ENCODE results near the gene MTA1. TPM values are rescaled to one million over a fixed set of nuclear protein-coding genes. Genes with fewer than 3 reads are reported as not detected.

The MTA1 gene
- total RNA-seq, 2 experiments from 2014 or later: 119 to 131 TPM

- Mint-ChIP-seq H3K27ac (no peak overlapping the region), H3K9me3 (no peaks in the 10 kb centered on the region), H3K4me3 (peak overlapping the region; percentile 64), H3K27me3 (peaks cover 18% of the 10 kb centered on the region), H3K4me1 (peaks cover 25% of the 10 kb centered on the region), H3K36me3 (ENCODE audit: low read depth) (no peaks in the 10 kb centered on the region)
- CTCF ChIA-PET: interaction anchor here (0.7 to 1.3 kb wide), 5 partner anchors 9 to 431 kb away, joined by 3 to 6 read pairs (median 3); no protein-coding TSS in a partner anchor
- POLR2A ChIA-PET: no interaction called here
- DNase-seq: no peak
Observed at GRCh38 chr14:105415481-105416428, 3.9 kb upstream of the MTA1 start.

DNA sequence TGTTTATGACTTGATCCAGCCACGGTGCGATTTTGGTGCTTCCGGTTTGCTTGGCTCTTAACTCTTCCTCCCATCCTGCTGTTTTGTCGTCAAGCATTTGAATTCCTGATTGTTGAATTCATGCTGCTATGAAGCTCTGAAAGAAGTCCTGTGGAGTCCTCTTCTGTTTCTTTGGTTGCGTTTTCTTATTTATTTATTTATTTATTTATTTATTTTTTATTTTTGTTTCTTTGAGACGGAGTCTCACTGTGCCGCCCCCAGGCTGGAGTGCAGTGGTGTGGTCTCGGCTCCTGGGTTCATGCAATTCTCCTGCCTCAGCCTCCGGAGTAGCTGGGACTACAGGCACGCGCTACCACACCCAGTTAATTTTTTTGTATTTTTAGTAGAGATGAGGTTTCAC is 3.0 kb upstream of the MTA1 start:
- ChIA-PET CTCF (interaction anchor here (1.3 to 1.4 kb wide), 2 partner anchors 8 to 64 kb away, joined by 3 read pairs; no protein-coding TSS in a partner anchor), POLR2A (interaction anchor here (0.7 kb wide), 1 partner anchor 13 kb away, joined by 3 read pairs; no protein-coding TSS in a partner anchor)
- peaks cover 26% of the 10 kb centered on the region for H3K4me1 Mint-ChIP-seq
- H3K27ac Mint-ChIP-seq: no peak overlapping the region
- no peaks in the 10 kb centered on the region for H3K36me3 Mint-ChIP-seq (ENCODE audit: low read depth)
- no peak overlapping the region for H3K4me3 Mint-ChIP-seq
- peaks cover 12% of the 10 kb centered on the region for H3K27me3 Mint-ChIP-seq
- no peaks in the 10 kb centered on the region for H3K9me3 Mint-ChIP-seq
- no peak for DNase-seq

- Mint-ChIP-seq H3K4me3 (no peak overlapping the region), H3K27ac (no peak overlapping the region), H3K27me3 (peaks cover 9% of the 10 kb centered on the region), H3K4me1 (peaks cover 35% of the 10 kb centered on the region), H3K9me3 (no peaks in the 10 kb centered on the region), H3K36me3 (ENCODE audit: low read depth) (no peaks in the 10 kb centered on the region)
- POLR2A ChIA-PET: no interaction called here
- CTCF ChIA-PET: interaction anchor here (0.6 to 1.5 kb wide), 3 partner anchors 10 to 63 kb away, joined by 3 read pairs; no protein-coding TSS in a partner anchor
- no peak for DNase-seq
Observed at GRCh38 chr14:105417690-105418121, 1.9 kb upstream of the MTA1 start.

DNA sequence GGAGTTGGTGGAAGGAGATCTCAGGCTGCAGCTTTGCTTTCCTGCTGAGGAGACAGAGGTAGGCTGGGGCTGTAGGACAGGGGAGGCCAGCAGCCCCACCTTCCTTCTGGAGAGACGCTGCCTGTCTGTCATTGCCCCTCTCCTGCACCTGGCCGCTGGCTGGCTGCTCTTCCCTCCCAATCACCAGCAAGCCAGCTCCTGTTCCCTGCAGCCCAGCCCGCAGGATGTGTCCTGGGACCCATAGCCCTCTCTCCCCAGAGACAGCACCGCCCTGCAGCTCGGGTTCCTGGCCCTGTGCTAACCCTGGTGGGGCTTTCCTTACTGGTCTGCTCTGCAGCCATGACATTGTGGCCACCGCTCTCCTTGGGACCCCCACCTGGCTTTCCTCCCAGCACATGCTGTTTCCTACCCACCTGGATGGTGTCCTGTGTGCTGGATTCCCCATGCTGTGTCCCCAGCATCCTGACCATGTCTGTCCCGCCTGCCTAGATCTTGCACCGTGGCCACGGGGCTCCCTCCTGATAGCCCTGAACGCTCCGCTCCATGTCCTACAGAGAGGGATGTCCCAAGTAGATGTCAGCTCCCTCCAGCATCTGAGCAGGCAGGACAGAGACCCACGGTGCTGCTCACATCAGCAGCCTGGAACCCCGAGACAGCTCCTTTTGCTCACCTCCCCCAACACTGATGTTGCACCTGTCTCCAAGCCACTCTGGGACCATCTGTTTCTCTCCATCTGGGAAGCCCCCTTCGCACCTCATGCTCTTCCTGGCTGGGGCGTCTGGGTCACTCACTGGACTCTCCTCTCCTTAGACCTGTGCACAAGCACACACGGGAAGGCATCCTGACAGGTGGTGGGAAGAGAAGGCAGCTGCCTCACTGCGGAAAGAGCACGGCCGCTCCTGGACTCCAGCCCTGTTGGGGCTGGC is 1.1 kb upstream of the MTA1 start:
- Mint-ChIP-seq H3K27me3 (peaks cover under 1% of the 10 kb centered on the region), H3K27ac (peak overlapping the region; percentile 83)
- CTCF ChIA-PET: interaction anchor here (0.9 to 1.6 kb wide), 3 partner anchors 9 to 71 kb away, joined by 3 to 4 read pairs (median 3); partner anchors contain the start of gene TEX22

GRCh38 chr14:105420101-105420973 is 710 bp downstream of the MTA1 start:
- ChIA-PET CTCF (interaction anchor here (0.7 to 1.4 kb wide), 4 partner anchors 16 to 580 kb away, joined by 3 to 5 read pairs (median 4); no protein-coding TSS in a partner anchor), POLR2A (no interaction called here)
- no peak for DNase-seq
- no peaks in the 10 kb centered on the region for H3K9me3 Mint-ChIP-seq
- H3K4me1 Mint-ChIP-seq: peaks cover 31% of the 10 kb centered on the region
- H3K27ac Mint-ChIP-seq: peak overlapping the region; percentile 89
- H3K4me3 Mint-ChIP-seq: peak overlapping the region; percentile 84
- H3K36me3 Mint-ChIP-seq (ENCODE audit: low read depth): no peaks in the 10 kb centered on the region
- no peaks in the 10 kb centered on the region for H3K27me3 Mint-ChIP-seq

More for the DNA sequence above, 1.1 kb upstream of the MTA1 start:
- Mint-ChIP-seq H3K36me3 (ENCODE audit: low read depth) (no peaks in the 10 kb centered on the region), H3K9me3 (no peaks in the 10 kb centered on the region), H3K4me3 (peak overlapping the region; percentile 70), H3K4me1 (peaks cover 34% of the 10 kb centered on the region)
- POLR2A ChIA-PET: no interaction called here
- no peak for DNase-seq

DNA sequence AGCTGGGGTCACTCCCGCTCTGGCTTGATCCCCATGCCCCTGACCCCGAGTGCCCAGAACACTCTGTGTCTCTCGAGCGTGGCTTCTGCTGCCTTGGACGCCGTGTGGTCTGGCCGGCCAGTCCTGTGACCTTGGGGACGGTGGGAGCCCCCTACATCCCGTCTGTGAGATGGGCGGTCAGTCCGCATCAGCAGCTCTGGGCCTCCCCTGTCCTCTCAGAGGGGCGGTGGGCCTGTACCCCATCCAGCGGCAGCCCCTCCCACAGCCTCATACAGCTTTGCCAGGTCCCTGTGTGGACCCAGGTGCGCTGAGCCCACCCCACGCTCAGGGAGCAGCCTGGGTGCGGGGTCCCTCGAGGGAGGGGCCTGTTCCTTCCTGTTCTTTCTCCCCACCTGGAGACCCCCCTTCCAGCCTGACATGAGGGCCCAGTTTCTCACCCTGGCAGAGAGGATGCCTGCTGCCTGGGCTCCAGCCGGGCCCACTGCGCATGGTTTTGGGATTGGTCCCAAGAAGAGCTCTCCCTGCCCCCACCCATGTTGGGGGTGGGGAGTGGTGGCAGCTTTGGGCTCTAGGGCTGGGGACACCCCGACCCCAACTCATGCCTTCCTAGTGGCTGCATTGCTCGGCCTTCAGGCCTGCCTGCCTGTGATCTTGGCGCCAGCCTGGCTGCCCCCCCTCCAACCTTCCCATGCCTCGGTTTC is 1.5 kb downstream of the MTA1 start:
- H3K36me3 Mint-ChIP-seq (ENCODE audit: low read depth): peaks cover 3% of the 10 kb centered on the region
- H3K4me3 Mint-ChIP-seq: peak overlapping the region; percentile 84
- CTCF ChIA-PET: interaction anchor here (0.7 to 1.4 kb wide), 4 partner anchors 15 to 579 kb away, joined by 3 to 5 read pairs (median 4); no protein-coding TSS in a partner anchor
- no peaks in the 10 kb centered on the region for H3K27me3 Mint-ChIP-seq
- POLR2A ChIA-PET: no interaction called here
- H3K9me3 Mint-ChIP-seq: no peaks in the 10 kb centered on the region
- no peak for DNase-seq
- peak overlapping the region; percentile 89 for H3K27ac Mint-ChIP-seq
- H3K4me1 Mint-ChIP-seq: peaks cover 30% of the 10 kb centered on the region

GRCh38 chr14:105421723-105422615 is 2.3 kb downstream of the MTA1 start:
- Mint-ChIP-seq H3K9me3 (no peaks in the 10 kb centered on the region), H3K27ac (peak overlapping the region; percentile 89), H3K36me3 (ENCODE audit: low read depth) (peaks cover 12% of the 10 kb centered on the region), H3K27me3 (no peaks in the 10 kb centered on the region), H3K4me1 (peaks cover 30% of the 10 kb centered on the region), H3K4me3 (peak overlapping the region; percentile 84)
- POLR2A ChIA-PET: no interaction called here
- no peak for DNase-seq
- CTCF ChIA-PET: interaction anchor here (1.1 to 1.4 kb wide), 2 partner anchors 18 to 68 kb away, joined by 4 to 5 read pairs; no protein-coding TSS in a partner anchor

- Mint-ChIP-seq H3K9me3 (no peaks in the 10 kb centered on the region), H3K27ac (peak overlapping the region; percentile 71), H3K4me1 (peaks cover 36% of the 10 kb centered on the region), H3K27me3 (no peaks in the 10 kb centered on the region), H3K36me3 (ENCODE audit: low read depth) (peaks cover 19% of the 10 kb centered on the region), H3K4me3 (no peak overlapping the region)
- POLR2A ChIA-PET: no interaction called here
- DNase-seq: no peak
- CTCF ChIA-PET: interaction anchor here (0.8 kb wide), 1 partner anchor 67 kb away, joined by 3 read pairs; no protein-coding TSS in a partner anchor
Observed at GRCh38 chr14:105422695-105423487, 3.3 kb downstream of the MTA1 start.

DNA sequence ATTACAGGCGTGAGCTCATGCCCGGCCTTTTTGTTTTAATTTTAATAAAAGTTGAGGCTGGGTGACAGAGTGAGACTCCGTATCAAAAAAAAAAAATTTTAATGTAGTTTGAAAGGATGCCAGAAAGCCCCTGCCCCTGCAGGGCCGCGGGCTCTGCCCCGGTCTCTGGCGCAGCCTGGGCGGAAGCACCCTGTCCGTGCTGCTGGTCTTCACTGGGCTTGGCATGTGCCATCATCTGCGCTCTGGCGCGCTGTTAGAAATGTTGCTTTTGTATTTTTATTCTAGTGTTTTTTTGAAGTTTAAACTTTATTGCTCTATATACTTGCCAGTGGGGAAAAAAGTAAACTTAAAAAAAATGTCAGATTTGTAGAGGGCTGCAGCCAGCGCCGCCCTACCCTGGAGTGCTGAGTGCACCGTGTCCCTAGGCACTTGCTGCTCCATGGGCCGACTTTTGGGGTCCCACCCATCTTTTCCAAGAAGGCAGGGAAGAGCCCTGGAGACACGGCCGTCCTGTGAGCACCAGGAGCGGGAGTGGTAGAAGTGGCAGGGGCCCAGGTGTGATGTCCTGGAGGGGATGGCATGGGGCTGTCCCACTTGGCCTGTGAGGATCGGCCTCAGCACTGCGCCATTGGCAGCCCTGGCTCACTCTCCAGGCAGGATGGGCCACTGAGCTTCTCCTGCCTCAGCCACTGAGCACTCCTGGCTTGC is 4.0 kb downstream of the MTA1 start:
- Mint-ChIP-seq H3K4me3 (no peak overlapping the region), H3K9me3 (no peaks in the 10 kb centered on the region), H3K27ac (no peak overlapping the region), H3K4me1 (peaks cover 37% of the 10 kb centered on the region), H3K27me3 (no peaks in the 10 kb centered on the region), H3K36me3 (ENCODE audit: low read depth) (peaks cover 24% of the 10 kb centered on the region)
- ChIA-PET CTCF (interaction anchor here (0.6 to 1.7 kb wide), 4 partner anchors 29 to 1938 kb away, joined by 3 to 4 read pairs (median 3); no protein-coding TSS in a partner anchor), POLR2A (no interaction called here)
- DNase-seq: no peak
